GM12872 (cell line): ENCODE measurements around the gene PWWP2B.

Experiments used
- TF ChIP-seq, protein P1 (sequence below): IDR thresholded peaks from 3 replicates; pipeline ENCODE4 v1.5.1; 2011; ENCODE audit warnings: low read depth, mild to moderate bottlenecking, low read length, moderate library complexity; ENCODE audit not compliant: insufficient read depth

Gene PWWP2B

DNA sequence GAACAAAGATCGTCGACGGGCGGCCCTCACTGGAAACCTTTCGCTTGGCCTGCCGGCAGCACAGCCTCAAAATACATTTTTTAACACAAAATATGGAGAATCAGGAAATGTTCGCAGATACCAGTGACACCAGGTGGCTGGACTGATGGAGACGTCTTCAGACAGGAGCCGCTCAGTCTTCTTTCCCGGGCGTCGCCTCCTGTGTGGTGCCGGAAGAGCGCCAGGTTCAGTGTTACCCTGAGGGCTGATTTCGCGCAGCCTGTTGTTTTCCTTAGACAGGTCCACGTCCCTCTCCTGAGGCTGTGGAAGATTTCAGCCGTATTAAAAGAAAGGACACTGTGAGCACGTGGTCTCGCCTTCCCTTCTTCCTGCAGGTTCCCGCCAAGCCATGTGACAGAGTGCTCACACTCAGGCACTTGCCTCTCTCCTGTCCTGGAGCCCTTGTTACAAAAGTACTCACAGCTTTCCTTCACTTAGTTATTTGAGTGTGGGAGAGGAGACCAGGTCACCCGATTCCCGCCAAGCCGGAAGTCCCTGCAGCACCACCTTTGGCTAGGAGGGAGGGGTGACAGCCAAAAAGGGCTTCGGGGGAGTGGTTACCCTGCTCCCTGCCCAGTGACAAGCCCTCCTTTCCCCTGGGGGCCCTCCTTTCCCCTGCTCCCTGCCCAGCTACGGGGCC is 21.7 kb upstream of the PWWP2B start:
- TF ChIP-seq, protein P1, sequence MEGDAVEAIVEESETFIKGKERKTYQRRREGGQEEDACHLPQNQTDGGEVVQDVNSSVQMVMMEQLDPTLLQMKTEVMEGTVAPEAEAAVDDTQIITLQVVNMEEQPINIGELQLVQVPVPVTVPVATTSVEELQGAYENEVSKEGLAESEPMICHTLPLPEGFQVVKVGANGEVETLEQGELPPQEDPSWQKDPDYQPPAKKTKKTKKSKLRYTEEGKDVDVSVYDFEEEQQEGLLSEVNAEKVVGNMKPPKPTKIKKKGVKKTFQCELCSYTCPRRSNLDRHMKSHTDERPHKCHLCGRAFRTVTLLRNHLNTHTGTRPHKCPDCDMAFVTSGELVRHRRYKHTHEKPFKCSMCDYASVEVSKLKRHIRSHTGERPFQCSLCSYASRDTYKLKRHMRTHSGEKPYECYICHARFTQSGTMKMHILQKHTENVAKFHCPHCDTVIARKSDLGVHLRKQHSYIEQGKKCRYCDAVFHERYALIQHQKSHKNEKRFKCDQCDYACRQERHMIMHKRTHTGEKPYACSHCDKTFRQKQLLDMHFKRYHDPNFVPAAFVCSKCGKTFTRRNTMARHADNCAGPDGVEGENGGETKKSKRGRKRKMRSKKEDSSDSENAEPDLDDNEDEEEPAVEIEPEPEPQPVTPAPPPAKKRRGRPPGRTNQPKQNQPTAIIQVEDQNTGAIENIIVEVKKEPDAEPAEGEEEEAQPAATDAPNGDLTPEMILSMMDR: no peak

DNA sequence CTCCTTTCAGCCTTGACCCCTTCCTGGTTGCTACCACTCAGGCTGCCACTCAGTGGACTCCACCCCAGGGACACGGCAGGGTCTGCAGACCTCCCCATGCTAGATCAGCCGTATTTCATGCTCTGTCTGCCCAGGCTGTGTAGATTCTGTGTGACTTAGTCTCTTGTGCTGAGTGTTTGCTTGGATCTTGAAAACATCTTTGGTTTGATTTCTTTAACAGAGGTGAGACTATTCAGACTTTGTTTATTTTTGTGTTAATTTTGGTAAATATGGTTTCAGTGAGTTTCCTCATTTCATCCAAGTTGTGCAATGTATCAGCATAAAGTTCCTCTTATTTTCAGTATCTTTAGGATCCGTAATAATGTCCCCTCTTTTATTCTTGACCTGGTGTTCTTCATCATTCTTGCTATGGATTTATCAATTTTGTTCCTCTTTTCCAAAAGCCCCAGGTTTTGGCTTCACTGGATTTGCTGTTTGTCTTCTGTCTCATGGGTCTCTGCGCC is 21.2 kb upstream of the PWWP2B start:
- TF ChIP-seq, protein P1: no peak

DNA sequence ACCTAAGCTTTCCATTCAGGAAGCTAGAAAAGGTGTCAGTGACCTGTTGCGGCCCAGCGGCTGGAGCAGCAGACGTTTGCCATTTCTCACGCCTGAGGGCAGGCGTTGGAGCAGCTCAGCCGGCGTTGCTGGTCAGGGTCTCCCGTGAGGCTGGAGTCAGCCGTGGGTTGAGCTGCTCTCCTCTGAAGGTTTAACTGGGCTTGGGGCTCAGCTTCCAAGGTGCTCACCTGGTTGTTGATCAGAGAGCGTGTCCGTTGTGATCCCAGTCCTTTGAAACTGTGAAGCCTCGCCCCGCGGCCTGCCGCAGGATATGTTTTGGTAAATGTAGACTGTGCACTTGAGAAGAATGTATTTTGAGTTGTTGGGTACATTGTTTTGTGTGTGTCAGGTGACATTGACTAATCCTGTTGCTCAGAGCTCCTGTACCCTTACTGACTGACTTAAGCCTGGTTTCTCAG is 20.6 kb upstream of the PWWP2B start:
- TF ChIP-seq, protein P1: no peak

DNA sequence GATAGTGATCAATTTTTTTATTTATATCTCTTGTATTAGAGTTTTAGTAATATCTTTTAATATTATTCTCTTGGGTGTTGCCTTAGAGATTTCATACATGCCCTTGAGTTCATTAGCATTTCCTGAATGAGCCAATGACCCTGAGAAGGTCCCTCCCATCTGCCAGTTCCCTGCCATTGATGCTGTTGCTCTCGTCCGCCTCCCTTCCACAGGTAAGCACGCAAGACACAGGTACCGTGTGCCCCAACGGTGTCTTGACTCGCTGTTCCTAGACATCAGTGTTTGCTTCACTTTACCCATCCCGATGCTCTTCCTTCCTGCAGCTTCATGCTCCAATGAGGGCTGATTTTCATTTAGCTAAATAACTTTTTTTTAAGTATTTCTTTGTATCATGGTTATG is 19.7 kb upstream of the PWWP2B start:
- TF ChIP-seq, protein P1: no peak

DNA sequence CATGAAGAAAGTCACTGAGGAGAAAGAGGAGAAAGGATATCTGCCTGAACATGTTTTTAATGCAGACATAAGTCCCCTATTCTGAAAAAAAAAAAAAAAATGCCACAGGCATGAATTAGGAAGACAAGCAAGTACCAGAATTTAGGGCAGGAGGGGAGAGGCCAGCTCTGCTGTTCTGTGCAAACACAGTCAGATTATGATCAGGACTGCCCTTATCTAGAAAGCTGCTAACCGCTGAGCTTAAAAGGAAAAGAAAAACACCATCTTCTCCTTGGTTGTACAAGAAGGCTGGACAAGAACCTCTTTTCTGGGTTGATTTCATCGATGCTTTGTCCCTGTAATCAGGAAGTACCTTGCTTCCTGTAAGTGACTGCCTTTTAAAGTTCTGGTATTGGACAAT is 15.3 kb upstream of the PWWP2B start:
- TF ChIP-seq, protein P1: no peak

DNA sequence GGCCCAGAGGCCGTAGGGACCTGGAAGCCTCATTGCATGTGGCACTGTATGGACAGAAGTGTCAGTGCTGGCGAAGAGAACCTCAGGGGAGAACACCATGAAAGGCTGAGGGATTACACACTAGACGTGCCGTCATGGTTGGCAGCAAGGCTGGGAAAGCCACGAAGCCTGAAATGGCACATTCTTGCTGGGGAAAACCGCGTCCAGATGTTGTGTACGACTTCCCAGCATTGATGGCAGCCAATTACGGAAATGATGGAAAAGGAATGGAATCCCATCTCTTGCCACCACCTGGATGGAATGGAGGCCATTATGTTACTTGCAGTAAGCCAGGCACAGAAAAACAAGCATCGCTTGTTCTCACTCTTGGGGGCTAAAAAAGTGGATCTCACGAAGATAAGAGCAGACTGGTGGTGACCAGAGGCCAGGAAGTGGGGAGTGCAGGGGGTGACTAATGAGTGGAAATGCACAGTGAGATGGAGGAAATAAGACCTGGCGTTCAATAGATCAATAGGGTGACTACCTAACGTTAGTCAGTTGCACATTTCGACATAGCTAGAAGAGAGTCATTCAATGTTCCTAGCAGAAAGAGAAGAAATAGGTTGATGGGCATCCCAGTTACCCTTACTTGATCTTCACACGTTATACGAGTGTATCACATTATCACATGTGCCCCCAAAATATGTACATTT is 14.6 kb upstream of the PWWP2B start:
- TF ChIP-seq, protein P1: no peak

DNA sequence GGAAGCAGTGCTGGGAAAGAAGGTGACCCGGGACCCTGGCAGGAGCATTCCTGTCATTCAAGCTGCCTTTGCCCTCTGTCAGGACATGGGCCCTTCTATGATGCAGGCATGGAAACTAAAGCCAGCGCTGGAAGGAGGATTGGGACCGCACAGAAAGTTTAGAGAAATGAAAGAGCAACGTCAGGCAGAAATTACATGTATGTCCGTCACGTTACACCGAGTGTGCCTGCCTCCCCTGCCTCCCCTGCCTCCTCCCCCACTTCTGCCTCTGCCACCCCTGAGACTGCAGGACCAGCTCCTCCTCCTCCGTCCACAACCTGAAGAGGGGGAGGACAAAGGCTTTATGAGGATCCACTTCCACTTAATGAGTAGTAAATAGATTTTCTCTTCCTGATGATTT is 13.9 kb upstream of the PWWP2B start:
- TF ChIP-seq, protein P1: no peak
